Sigmoid colon (tissue), 7 donors: Measurements from ENCODE around the gene PPP1R12B. TPM values are rescaled to one million over a fixed set of nuclear protein-coding genes. Genes with fewer than 3 reads are reported as not detected.
"Not testable (repeated sequence)": the region's sequence is repeated elsewhere in the genome, so short reads cannot be mapped to it uniquely, and the experiment has no call there.

ENCODE experiments used
- DNase-seq: peaks from one replicate; pipeline ENCODE4 v3.0.0-alpha.2; 2019
- H3K27ac ChIP-seq, 4 donors: fragments of 200-600 bp; sonication (generic); one replicate each; pipeline ENCODE4 v1.5.1; 2016 to 2019; ENCODE audit warnings: mild to moderate bottlenecking in 1 of 4
- H3K27me3 ChIP-seq, 3 donors: fragments of 200-600 bp; sonication (generic); one replicate each; pipeline ENCODE4 v1.5.1; 2019; ENCODE audit warnings: mild to moderate bottlenecking in 1 of 3
- H3K36me3 ChIP-seq, 4 donors: fragments of 200-600 bp; sonication (generic); one replicate each; pipeline ENCODE4 v1.5.1; 2016 to 2019
- H3K4me1 ChIP-seq, 4 donors: fragments of 200-600 bp; sonication (generic); one replicate each; pipeline ENCODE4 v1.5.1; 2017 to 2019
- H3K4me3 ChIP-seq, 4 donors: fragments of 200-600 bp; sonication (generic); one replicate each; pipeline ENCODE4 v1.5.1; 2017 to 2019; ENCODE audit warnings: mild to moderate bottlenecking in 2 of 4, moderate library complexity in 1 of 4
- H3K9me3 ChIP-seq, 4 donors: fragments of 200-600 bp in 3 of 4; sonication (generic) in 3 of 4; one replicate each; pipeline versions ENCODE4 v1.5.1 to v1.6.1; 2013 to 2019
- CTCF ChIP-seq, 4 experiments: fragments of 450-650 bp in 3 of 4; fragments of 200-600 bp in 1 of 4; IDR thresholded peaks; one replicate each; pipeline ENCODE4 v1.5.1; 2016 to 2019; ENCODE audit warnings: antibody characterized with exemption in 4 of 4, mild to moderate bottlenecking in 3 of 4, moderate library complexity in 2 of 4
- EP300 ChIP-seq, 4 donors: sonication (generic); formaldehyde crosslinking; IDR thresholded peaks; one replicate each; pipeline ENCODE4 v1.6.1; 2017; ENCODE audit warnings: antibody characterized with exemption in 4 of 4
- POLR2A ChIP-seq, 2 donors: fragments of 450-650 bp; IDR thresholded peaks; one replicate each; pipeline ENCODE4 v1.6.1; 2016; ENCODE audit warnings: antibody characterized with exemption in 2 of 2, mild to moderate bottlenecking in 2 of 2, moderate library complexity in 2 of 2
- POLR2AphosphoS5 ChIP-seq, 4 donors: sonication (generic); formaldehyde crosslinking; IDR thresholded peaks; one replicate each; pipeline ENCODE4 v1.6.1; 2017; ENCODE audit warnings: antibody characterized with exemption in 4 of 4
- WGBS, 2 donors: extraction: QIAGEN DNeasy Blood & Tissue Kit; methylation state at CpG; one replicate each; pipeline ENCODE4 v1.1.7; 2013; 5-methylcytosine and 5-hydroxymethylcytosine counted together
- intact Hi-C: fragments of 100-400 bp; cut with DNase I; formaldehyde crosslinking; loops from one replicate; pipeline ENCODE4 v1.15.1; 2023
- polyA plus RNA-seq, 3 donors: library from polyadenylated mRNA; stranded (reverse); fragments of 200-250 nt; gene quantifications; one replicate each; pipeline ENCODE4 v1.2.3, GENCODE V29; 2013
- total RNA-seq, 4 donors: library from RNA; depleted of rRNA; stranded (reverse); fragments of >200 nt; gene quantifications; one replicate each; pipeline ENCODE4 v1.1.0, GENCODE V29; 2016
- donor health status: healthy with polysubstance abuse.
- donor health status: Bipolar disorder and iron deficiency.
- donor health status: healthy.

PPP1R12B gene
- total and polyA plus RNA-seq, 7 donors: 5.3 to 995 (median 493) TPM

GRCh38 chr1:202630541-202630940 lies 282.0 kb downstream of the PPP1R12B start:
- H3K4me3 ChIP-seq: no peak overlapping the region
- no peaks in the 10 kb centered on the region for H3K9me3 ChIP-seq
- H3K4me1 ChIP-seq: peaks cover 0 to 2% (median under 1%) of the 10 kb centered on the region in 4 donors
- no peaks in the 10 kb centered on the region for H3K36me3 ChIP-seq
- intact Hi-C loops: no loop called here
- WGBS, 2 donors: 80 to 87% methylated on average over 6 of the region's 6 CpGs
- DNase-seq: no peak
- peaks cover 0 to 23% (median 0%) of the 10 kb centered on the region in 3 donors for H3K27me3 ChIP-seq
- TF ChIP-seq POLR2AphosphoS5 (IDR thresholded peaks at IDR 0.05): no peak
- no peak for TF ChIP-seq POLR2A (IDR thresholded peaks at IDR 0.05)
- no peak for TF ChIP-seq EP300 (IDR thresholded peaks at IDR 0.05)
- no peak for TF ChIP-seq CTCF (IDR thresholded peaks at IDR 0.05)
- no peak overlapping the region for H3K27ac ChIP-seq

GRCh38 chr1:202631076-202631923 lies 282.8 kb downstream of the PPP1R12B start:
- Histone ChIP-seq H3K4me1 (no peaks in the 10 kb centered on the region), H3K9me3 (no peaks in the 10 kb centered on the region), H3K27me3 (peaks cover 0 to 27% (median 0%) of the 10 kb centered on the region in 3 donors), H3K27ac (no peak overlapping the region), H3K36me3 (no peaks in the 10 kb centered on the region), H3K4me3 (no peak overlapping the region)
- no peak for DNase-seq
- intact Hi-C loops: no loop called here
- WGBS, 2 donors: 68 to 78% methylated on average over 11 of the region's 11 CpGs
- no peak for TF ChIP-seq CTCF (IDR thresholded peaks at IDR 0.05)
- TF ChIP-seq POLR2A (IDR thresholded peaks at IDR 0.05): no peak
- no peak for TF ChIP-seq POLR2AphosphoS5 (IDR thresholded peaks at IDR 0.05)
- no peak for TF ChIP-seq EP300 (IDR thresholded peaks at IDR 0.05)

GRCh38 chr1:202632241-202632640 lies 283.7 kb downstream of the PPP1R12B start:
- WGBS, 2 donors: 92% methylated on average over 10 of the region's 10 CpGs
- no peaks in the 10 kb centered on the region for H3K36me3 ChIP-seq
- DNase-seq: no peak
- no peak overlapping the region for H3K27ac ChIP-seq
- no peak overlapping the region for H3K4me3 ChIP-seq
- intact Hi-C loops: no loop called here
- H3K9me3 ChIP-seq: no peaks in the 10 kb centered on the region
- no peak for TF ChIP-seq POLR2AphosphoS5 (IDR thresholded peaks at IDR 0.05)
- no peak for TF ChIP-seq CTCF (IDR thresholded peaks at IDR 0.05)
- TF ChIP-seq EP300 (IDR thresholded peaks at IDR 0.05): no peak
- TF ChIP-seq POLR2A (IDR thresholded peaks at IDR 0.05): no peak
- no peaks in the 10 kb centered on the region for H3K4me1 ChIP-seq
- H3K27me3 ChIP-seq: peaks cover 0 to 27% (median 0%) of the 10 kb centered on the region in 3 donors

- H3K4me1 ChIP-seq, H3K4me3 ChIP-seq, H3K36me3 ChIP-seq, H3K9me3 ChIP-seq, H3K27ac ChIP-seq, DNase-seq, intact Hi-C loops: not testable (repeated sequence)
- WGBS, 2 donors: 45 to 53% methylated on average over 3 of the region's 3 CpGs
- peaks cover 0 to 39% (median 7%) of the 10 kb centered on the region in 3 donors for H3K27me3 ChIP-seq
These were observed 287.7 kb downstream of the PPP1R12B start for GRCh38 chr1:202636171-202636570.

GRCh38 chr1:202637321-202638018 lies 289.0 kb downstream of the PPP1R12B start:
- H3K27me3 ChIP-seq: peaks cover 10 to 38% (median 20%) of the 10 kb centered on the region in 3 donors
- intact Hi-C loops, H3K27ac ChIP-seq, DNase-seq, H3K9me3 ChIP-seq, H3K36me3 ChIP-seq, H3K4me3 ChIP-seq, H3K4me1 ChIP-seq: not testable (repeated sequence)
- WGBS, 2 donors: 76 to 80% methylated on average over 16 of the region's 16 CpGs
